HG02759 (cell line): ENCODE data around the gene FUT3.
"Not testable (repeated sequence)": the region's sequence is repeated elsewhere in the genome, so short reads cannot be mapped to it uniquely, and the experiment has no call there.

Experiments used
- ATAC-seq: cut with Tn5 transposase; IDR thresholded peaks from one replicate; pipeline ENCODE4 v1.9.1; 2021; ENCODE audit warnings: mild to moderate bottlenecking, moderate library complexity; ENCODE audit not compliant: unreplicated experiment

FUT3 gene

DNA sequence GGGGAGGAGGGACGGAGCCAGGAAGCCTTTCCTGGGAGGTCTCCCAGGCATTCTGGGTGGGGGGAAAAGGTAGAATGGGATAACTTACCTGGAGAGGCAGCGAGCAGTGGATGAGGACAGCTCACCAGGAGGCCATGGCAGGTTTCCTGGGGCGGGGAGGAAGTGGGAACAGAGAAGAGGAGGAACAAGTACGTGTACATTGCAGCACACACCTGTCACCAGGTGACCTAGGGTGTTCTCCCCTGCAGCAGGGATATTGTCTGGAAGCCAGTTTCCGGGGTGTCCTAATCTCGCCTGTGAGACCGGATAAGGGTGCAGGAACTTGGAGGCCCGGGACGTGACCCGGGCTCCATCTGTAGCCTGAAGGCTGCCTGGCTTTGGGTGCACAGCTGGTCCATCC, at the start of gene FUT3:
TSS of gene FUT3 (minus strand) at position 148 of the 400 bp plus-strand sequence.
- ATAC-seq: no peak

DNA sequence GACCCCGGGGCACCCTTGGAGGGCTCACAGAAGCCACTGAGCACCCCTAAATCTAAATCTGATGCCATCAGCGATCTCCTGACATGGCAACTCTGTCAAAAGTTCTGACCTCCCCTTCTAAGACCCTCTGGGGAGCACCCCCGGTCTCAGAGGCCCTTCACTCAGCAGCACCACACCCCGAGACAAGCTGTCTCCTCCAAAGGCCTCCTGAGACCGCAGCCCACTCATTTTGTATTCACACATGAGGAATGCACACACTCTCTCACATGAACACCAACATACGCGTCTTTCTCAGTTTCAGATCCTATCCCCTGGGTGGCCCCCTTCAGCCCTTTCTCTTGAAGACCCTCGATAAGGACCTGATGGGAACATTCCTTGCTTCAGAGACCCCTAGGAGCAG, 49.7 kb upstream of the FUT3 start:
- no peak for ATAC-seq

DNA sequence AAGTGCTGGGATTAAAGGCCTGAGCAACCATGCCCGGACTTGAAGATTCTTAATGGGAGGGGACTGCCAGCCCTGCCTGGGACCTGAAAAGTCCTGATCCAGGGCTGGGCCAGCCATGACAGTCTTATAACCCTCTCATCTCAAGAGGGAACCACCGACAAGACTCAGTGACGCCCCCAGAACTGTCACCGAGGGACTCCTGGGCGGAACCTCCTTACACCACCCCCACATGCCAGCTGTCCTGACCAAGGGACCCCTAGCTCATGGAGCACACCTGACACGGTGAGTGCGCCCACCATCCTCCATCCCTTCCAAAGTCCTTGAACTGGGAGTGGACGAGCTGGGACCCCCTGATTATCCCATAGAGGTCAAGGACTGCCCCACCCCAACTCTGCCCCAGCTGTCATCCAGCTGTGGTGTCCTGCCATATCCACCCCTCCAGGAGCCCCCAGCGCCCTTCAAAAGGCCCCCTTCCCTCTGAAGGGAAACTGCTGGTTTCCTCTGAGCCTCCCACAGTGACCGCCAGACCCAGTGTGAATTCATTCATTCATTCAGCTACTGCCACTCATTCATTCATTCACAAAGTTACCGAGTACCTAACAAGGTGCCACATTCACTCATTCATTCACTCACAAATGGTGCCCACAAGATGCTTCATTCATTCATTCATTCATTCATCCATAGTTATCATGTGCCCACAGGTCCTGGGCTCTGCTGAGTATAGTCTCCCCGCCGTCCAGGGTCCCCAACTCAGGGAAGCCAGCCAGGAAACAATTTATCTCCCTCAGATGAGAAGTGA, 48.7 kb upstream of the FUT3 start:
- ATAC-seq: no peak

DNA sequence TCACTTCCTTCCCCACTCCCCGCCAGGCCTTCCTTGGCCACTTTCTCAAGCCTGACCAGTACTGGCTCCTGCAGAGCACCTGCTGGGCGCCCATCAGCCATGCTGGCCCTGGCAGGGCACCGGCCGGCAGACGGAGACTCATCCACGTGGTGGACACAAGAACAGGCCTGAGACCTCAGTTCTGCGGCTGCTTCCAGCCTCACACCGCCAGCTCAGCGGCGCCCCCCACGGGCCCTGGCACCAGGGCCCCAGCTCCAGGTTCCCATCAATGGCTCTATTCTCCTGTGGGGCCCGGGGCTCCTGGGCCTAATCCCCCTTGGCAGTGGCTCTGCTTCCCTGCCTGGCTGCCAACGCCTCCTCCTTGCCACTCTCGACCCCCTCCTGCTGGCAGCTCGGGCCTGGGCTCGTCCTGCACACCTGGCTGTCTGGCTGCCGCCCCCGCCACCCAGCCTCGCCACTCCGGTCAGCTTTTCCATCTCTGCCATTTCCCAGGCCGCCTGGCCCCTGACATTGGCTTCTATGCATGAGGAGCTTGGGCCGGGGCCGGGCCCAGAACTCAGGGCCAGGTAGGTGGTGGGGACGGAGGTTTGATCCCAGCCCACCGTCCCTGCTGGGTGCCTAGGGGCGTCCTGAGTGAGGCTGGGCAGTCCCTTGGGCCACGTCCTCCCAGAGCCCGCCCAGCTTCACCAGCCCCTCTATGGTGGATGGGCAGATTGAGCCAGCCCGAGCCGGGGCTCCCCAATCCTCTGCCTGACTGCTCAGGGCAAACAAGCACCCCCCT, 46.1 kb upstream of the FUT3 start:
- no peak for ATAC-seq

DNA sequence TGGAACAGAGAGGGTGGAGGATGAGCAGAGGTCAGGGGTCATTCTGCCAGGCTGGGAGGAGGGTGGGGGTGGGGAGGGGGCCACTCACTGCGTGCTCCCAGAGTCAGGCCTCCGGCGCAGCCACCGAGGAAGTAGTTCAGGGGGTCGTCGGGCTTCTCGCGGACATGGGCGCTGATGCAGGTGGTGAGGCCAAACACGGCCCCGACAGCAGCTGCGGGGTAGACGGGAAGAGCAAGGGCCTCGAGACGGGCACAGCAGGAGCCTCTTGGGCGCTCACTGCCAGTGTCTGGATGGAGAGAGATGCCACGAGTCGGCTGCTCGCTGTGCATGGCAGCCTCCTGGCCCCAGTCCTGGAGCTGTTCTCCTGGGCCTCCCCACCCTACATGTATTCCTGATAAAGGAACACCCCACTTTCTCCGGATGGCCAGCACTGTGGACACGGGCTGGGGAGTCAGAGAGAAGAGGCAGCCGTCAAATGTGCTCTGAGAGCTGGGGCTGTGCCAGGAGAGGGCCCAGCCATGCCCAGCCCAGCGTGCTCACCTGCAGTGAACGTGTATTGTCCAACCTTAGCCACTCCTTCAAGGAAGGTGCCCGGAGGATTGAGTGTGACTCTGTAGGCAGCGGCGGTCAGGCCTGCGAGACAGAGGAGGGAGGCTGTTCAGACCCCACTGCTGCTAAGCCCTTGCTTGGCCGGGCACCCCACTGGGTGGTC, 45.3 kb upstream of the FUT3 start:
- no peak for ATAC-seq

DNA sequence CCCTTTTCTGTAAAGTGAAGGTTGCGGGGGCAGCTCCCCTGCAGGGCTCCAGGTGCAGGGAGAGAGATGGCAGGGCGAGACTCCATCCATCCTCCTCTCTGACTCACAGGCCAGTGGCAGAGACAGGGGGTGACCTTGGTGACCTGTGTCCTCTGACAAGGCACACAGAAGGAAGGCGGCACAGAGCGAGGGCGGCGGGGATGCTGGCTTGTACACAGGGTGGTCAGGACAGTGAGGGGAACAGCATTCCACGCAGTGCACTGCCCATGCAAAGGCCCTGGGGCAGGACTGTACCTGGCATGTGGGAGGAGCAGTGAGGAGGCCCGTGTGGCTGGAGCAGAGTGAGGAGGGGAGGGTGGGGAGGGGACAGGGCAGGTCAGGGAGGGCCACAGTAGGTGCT, 44.6 kb upstream of the FUT3 start:
- no peak for ATAC-seq

DNA sequence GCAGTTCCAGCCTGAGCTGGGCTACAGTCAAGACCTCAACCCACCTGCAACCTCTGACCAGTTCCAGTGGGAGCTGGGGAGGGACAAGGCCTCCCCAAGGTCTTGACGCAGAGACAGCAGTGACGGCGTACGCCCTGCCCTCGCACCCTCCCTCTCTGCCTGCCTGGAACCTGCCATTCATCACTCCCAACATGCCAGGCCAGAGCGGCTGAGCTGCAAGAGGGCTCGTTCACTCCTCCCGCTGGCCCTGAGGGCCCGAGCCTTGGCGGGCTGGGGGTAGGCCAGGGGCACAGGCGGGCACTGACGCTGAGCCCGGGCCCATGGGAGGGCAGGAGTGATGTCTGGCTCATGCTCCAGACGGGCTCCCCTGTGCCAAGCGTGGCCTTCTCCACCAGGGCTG, 44.2 kb upstream of the FUT3 start:
- no peak for ATAC-seq

DNA sequence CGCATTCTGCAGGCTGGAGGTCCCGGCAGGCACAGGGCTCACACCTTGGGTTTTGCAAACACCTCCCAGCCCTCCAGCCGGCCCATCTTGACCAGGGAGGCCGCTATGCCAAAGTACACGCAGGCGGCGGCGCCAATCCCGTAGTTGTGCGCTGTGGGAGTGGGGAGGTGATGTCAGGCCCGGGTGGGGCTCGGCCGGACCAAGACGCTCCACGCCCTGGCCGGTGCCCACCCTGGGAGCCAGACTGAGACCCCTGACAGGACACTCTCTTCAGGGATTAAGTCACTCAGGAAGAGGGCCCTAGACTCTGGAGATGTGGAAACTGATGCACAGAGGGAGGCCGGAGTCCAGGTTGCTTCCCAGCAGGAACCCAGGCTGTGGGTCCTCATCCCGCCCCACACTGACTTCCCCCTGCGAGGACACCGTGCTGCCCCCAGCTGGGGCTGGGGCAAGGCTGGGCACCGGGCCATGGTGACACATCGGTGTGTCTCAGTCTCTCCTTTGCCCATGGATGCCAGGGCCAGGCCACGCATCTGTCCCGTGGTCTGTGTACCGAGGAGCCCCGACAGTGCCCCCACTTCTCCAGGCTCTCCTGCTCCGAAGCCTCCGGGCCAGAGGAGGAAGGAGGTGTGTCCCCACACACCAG, 43.6 kb upstream of the FUT3 start:
- no peak for ATAC-seq

DNA sequence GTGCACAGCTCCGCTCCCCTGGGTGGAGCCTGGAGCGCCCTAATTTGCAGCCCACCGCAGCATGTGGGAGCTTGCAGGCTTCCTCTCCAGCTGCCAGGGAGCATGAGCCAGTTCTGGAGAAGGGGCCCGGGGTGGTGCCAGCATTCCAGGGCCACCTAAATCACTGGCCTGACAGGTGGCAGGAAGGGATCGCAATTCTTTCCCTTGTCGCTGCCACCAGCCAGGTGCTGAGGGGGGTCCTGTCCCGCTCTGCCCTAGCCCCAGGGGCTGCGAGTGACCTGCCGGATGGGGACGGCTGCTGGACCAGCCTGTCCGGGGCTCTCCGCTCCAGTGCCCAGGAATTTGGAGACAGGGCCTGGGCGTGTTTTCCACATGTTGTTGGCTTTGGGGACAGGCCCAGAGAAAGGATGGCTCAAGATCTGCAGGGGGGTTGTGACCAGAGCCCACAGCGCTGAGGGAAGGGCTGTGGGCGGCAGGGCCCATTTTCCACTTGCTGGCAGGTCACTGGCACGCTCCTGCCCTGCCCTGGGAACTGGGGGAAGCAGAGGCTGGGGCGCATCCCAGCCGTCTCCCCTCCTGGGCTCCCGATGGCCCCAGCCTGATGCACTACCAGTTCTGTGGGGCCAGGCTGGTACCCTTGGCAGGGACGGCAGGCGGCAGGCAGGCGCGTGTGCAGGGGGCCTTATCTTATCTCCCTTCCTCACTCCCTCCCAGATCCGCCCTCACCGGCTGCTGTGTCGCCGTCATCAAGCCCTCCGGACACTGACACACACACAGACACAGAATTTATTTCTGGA, 42.9 kb upstream of the FUT3 start:
- no peak for ATAC-seq

DNA sequence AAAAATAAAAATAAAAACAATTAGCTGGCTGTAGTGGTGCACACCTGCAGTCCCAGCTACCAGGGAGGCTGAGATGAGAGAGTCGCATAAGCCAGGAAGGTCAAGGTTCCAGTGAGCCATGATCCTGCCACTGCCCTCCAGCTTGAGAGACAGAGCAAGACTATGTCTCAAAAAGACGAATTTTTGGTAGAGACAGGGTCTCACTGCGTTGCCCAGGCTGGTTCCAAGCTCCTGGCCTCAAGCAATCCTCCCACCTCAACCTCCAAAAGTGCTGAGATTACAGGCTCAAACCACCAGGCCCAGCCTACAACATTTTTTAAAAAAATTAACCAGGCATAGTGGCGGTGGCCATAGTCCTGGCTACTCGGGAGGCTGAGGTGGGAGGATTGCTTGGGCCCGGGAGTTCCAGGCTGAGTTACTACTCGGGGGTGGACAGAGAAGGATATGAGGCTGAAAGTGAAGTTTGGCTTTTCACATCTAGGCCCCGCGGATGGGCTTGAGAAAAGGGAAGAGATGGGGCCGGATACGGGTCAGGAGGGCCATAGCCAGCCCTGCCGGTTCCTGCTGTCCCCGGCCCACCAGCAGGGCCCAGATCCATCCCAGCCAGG, 42.2 kb upstream of the FUT3 start:
- ATAC-seq: no peak

DNA sequence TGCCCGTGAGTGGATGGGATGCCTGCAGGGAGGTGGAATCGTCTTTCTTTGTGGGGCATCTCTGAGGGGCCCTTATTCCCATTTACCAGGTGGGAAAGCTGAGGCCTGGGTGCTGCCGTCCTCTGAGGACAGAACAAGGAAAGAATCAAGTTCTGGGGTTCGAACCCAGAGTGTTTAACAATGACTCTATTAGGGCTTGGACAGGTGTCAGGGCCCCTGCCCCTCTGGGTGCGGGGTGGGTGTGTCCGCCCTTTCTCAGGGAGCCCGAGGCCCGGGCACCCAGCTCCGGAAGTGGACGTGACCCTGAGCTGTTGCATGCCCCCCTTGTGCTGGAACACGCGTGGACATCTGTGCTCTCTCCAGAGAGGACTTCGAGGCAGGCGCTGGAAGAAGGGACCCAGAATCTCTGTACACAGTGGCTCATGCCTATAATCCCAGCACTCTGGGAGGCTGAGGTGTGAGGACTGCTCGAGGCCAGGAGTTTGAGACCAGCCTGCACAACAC, 41.6 kb upstream of the FUT3 start:
- ATAC-seq: no peak

DNA sequence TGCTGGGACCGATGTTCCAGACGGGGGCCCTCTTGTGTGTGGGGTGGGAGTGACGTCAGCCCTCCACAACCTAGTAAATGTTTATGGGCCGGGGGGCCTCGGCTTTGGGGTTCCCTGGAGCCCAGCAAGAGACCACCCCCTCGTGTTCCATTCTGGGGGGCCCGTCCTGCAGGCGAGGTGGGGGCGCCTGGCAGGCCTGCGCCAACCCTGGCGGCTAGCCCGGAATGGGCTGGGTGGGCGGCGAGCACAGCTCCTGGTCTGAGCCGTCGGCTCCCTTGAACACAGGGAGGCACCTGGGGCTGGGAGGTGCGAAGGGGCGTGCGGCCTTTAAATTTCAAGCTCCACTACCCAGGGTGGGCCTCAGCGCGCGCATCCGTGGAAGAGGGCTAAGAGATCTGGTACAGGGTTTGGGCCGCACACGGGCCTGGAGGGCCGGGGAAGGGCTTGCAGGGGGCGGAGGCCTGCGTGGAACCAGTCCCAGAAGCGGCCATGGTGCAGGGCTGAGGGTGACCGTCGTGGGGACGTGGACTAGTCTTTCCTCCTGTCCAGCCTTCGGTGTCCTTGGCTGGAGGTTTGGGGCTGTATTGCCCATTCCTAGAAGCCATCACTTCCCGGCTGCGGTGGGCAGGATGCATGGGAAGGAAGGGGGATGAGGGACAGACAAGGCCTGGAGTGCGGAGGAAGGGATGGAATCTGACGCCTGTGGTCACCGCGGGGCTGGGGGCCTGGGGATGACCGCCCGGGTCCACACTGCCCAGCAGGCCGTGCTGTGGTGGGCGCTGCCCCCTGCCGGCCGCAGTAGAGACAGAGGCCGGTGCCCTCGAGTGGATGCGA, 40.9 kb upstream of the FUT3 start:
- no peak for ATAC-seq

DNA sequence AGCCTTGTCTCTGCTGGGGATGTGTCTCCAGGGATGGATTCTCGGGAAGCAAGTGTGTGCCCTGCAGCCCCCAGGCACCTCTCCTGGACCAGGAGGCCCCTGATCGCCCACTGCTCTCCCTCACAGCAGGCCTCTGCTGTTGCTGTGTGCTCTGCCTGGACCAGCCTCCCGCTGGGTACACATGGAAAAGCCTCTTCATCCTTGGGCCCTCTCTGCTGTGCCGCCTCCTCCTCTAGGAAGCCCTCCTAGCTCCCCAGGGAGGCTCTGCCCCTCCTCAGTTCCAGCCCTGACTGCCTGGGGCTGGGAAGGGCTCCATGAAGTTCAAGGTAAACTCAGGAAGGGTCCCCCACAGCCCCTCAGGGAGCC, 40.3 kb upstream of the FUT3 start:
- ATAC-seq: no peak

DNA sequence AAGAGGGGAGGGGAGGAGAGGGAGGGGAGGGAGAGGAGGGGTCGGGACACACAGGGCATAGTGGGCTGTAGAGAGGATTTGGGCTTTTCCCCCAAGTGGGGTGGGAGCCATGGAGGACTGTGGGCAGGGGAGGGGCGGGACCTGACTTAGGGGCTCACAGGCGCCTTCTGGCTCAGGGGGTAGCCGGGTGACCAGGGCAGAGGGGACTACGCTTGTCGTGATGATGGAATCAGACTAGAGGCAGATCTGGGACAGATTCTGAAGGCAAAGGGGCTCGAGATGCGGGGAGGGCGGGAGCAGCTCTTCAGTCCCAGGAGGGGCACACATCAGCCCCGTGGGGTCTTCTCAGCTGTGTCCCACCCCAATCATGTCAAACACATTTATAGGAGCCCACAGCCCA, 38.9 kb upstream of the FUT3 start:
- no peak for ATAC-seq

DNA sequence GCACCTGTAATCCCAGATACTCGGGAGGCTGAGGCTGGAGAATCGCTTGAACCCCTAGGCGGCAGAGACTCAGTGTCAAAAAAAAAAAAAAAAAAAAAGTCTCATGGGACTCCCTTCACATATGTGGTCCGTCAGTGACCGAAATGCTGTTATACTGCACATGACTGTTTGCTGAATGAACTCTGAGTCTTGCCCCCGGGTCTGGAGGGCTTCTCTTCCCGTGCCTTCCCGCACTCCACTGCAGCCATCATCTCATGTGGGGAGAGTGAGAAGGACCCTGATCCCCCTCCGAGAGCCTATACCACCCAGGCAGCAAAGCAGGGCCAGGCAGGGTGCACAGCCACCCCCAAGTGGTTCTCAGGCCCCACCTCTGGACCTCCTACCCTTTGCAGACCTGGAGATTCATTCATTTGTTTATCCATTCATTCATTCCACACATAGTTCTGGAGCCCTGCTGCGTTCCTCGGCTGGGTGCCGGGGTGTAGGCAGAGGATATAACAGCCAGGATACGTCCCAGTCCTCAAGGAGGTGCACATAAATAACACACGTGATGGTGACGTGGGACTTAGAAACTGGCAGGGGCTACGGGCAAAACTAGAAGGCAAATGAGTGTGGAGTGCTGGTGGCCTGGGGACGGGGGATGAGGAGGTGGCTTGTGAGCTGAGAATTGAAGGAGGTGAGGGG, 38.2 kb upstream of the FUT3 start:
- no peak for ATAC-seq

DNA sequence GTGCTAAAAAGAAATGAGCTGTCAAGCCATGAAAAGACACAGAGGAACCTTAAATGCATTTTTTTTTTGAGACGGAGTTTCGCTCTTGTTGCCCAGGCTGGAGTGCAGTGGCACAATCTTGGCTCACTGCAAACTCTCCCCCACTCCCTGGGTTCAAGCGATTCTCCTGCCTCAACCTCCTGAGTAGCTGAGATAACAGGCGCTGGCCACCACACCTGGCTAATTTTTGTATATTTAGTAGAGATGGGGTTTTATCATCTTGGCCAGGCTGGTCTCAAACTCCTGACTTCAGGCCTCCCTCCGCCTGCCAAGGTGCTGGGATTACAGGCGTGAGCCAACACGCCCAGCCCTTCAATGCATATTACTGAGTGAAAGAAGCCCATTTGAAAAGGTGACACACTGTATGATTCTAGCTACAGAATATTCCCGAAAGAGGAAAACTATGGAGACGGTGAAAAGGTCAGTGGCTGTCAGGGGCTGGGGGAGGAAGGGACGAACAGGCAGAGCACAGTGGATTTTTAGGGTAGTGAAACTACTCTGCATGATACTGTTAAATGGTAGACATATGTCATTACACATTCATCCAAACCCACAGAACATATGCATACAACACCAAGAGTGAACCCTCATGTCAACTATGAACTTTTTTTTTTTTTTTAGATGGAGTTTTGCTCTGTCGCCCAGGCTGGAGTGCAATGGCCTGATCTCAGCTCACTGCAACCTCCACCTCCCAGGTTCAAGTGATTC, 33.0 kb upstream of the FUT3 start:
- ATAC-seq: not testable (repeated sequence)

DNA sequence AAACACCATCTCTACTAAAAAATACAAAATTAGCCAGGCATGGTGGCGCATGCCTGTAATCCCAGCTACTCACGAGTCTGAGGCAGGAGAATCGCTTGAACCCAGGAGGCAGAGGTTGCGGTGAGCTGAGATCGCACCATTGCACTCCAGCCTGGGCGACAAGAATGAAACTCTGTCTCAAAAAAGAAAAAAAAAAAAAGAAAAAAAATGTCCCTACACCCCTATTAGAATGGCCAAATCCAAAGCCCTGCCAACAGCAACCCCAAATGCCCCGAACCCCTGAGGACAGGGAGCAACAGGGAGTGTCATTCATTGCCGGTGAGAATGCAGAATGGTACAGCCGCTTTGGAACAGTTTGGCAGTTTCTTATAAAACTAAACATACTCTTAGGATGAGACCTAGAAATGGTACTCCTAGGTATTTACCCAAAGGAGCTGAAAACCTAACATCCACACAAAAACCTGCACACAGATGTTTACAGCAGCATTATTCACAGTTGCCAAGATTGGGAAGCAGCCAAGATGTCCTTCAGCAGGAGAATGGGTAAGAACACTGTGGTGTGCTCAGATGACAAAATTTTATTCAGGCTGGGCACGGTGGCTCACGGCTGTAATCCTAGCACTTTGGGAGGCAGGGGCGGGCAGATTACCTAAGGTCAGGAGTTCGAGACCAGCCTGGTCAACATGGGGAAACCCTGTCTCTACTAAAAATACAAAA, 32.1 kb upstream of the FUT3 start:
- not testable (repeated sequence) for ATAC-seq
